HCT116 (cell line): ENCODE results near the gene TEX2. TPM values are rescaled to one million over a fixed set of nuclear protein-coding genes. Genes with fewer than 3 reads are reported as not detected.

Experiments used
- ATAC-seq: fragments of 200-7000 bp; cut with Tn5 transposase; 2 replicates; pipeline ENCODE4 v1.9.1; 2020; ENCODE audit warnings: mild to moderate bottlenecking, moderate library complexity
- BruUV-seq: library from RNA; stranded (reverse); fragments of 400-500 nt; replicated peaks from 2 replicates; lab custom pipeline; 2021; lab: Mats Ljungman, UMichigan
- CTCF ChIA-PET: fragments of 300-600 bp; sonication (Branson Sonifier 250); formaldehyde crosslinking; loops from one replicate; lab custom pipeline; 2021; ENCODE audit warnings: antibody characterized with exemption; lab: Charles Lee
- POLR2A ChIA-PET: fragments of 300-600, 350-600 bp; sonication (Branson Sonifier 250); formaldehyde crosslinking; loops from one replicate; lab custom pipeline; 2021; ENCODE audit warnings: antibody characterized with exemption; lab: Charles Lee
- RAD21 ChIA-PET, 2 experiments: fragments of 300-600 bp; sonication (Branson Sonifier 250); formaldehyde crosslinking; loops; one replicate each; lab custom pipeline; 2023; ENCODE audit warnings: low total read pairs in 2 of 2; ENCODE audit not compliant: uncharacterized antibody in 2 of 2, unreplicated experiment in 2 of 2, low non-redundant PET in 1 of 2; lab: Charles Lee
- DNase-seq: peaks from one replicate; pipeline ENCODE4 v3.0.0-alpha.2; 2010; ENCODE audit warnings: low read depth, low spot score
- H2AFZ ChIP-seq: fragments of 200-600 bp; shearing (Covaris generic), sonication (generic); 2 replicates; pipeline ENCODE4 v1.6.1; 2017; ENCODE audit warnings: low read depth, mixed run types, mixed read lengths, antibody characterized with exemption, low read length; ENCODE audit not compliant: poor library complexity, severe bottlenecking
- H3K27ac ChIP-seq: 2 replicates; pipeline ENCODE4 v1.5.1; 2012; ENCODE audit warnings: low read depth, low read length
- H3K27me3 ChIP-seq: fragments of 200-600 bp; sonication (generic); 2 replicates; pipeline ENCODE4 v1.6.1; 2016; ENCODE audit warnings: mixed run types, low read length, mixed read lengths; ENCODE audit not compliant: insufficient read depth
- H3K36me3 ChIP-seq, 2 experiments: fragments of 200-500 bp in 1 of 2; fragments of 200-600 bp in 1 of 2; sonication (Bioruptor generic) in 1 of 2; sonication (generic) in 1 of 2; 2 replicates each; pipeline versions ENCODE4 v1.5.1 to v1.6.1; 2014 to 2016; ENCODE audit warnings: low read length in 2 of 2, inconsistent platforms in 1 of 2, mixed read lengths in 1 of 2, mixed run types in 1 of 2; ENCODE audit not compliant: insufficient read depth in 2 of 2, control insufficient read depth in 1 of 2
- H3K4me1 ChIP-seq, 2 experiments: fragments of 200-600 bp in 1 of 2; sonication (generic) in 1 of 2; 2 replicates each; pipeline versions ENCODE4 v1.5.1 to v1.6.1; 2012 to 2017; ENCODE audit warnings: low read length in 2 of 2, inconsistent platforms in 1 of 2, mild to moderate bottlenecking in 1 of 2, mixed read lengths in 1 of 2, mixed run types in 1 of 2, moderate library complexity in 1 of 2; ENCODE audit not compliant: insufficient read depth in 2 of 2, control insufficient read depth in 1 of 2
- H3K4me2 ChIP-seq: fragments of 200-600 bp; sonication (generic); 2 replicates; pipeline ENCODE4 v1.6.1; 2017; ENCODE audit warnings: mixed run types, low read length, mixed read lengths
- H3K4me3 ChIP-seq, 2 experiments: fragments of 200-600 bp in 1 of 2; sonication (generic) in 1 of 2; replicated peaks in 1 of 2; 2 replicates each; pipeline ENCODE4 v1.5.1; 2011 to 2016; ENCODE audit warnings: low read length in 2 of 2, control low read depth in 1 of 2, low read depth in 1 of 2, mild to moderate bottlenecking in 1 of 2, mixed read lengths in 1 of 2, mixed run types in 1 of 2
- H3K79me2 ChIP-seq: fragments of 200-600 bp; sonication (generic); 2 replicates; pipeline ENCODE4 v1.6.1; 2017; ENCODE audit warnings: mild to moderate bottlenecking, mixed run types, low read length, moderate library complexity, mixed read lengths; ENCODE audit not compliant: insufficient read depth
- H3K9ac ChIP-seq: fragments of 200-600 bp; sonication (generic); 2 replicates; pipeline ENCODE4 v1.6.1; 2016; ENCODE audit warnings: low read length, mixed read lengths
- H3K9me2 ChIP-seq: fragments of 200-600 bp; sonication (generic), shearing (Covaris generic); 2 replicates; pipeline ENCODE4 v1.6.1; 2017; ENCODE audit warnings: mixed run types, mild to moderate bottlenecking, moderate library complexity; ENCODE audit not compliant: insufficient read depth
- H3K9me3 ChIP-seq, 2 experiments: fragments of 200-500 bp in 1 of 2; fragments of 200-600 bp in 1 of 2; sonication (Bioruptor generic) in 1 of 2; sonication (generic) in 1 of 2; 2 replicates each; pipeline ENCODE4 v1.6.1; 2014 to 2017; ENCODE audit warnings: low read length in 2 of 2, mixed read lengths in 2 of 2, inconsistent platforms in 1 of 2, low read depth in 1 of 2, mild to moderate bottlenecking in 1 of 2, mixed run types in 1 of 2, moderate library complexity in 1 of 2; ENCODE audit not compliant: control insufficient read depth in 1 of 2, insufficient read depth in 1 of 2
- H4K20me1 ChIP-seq: fragments of 200-600 bp; sonication (generic), shearing (Covaris generic); 2 replicates; pipeline ENCODE4 v1.6.1; 2017; ENCODE audit warnings: mixed run types, mild to moderate bottlenecking, moderate library complexity; ENCODE audit not compliant: insufficient read depth
- CTCF ChIP-seq, 3 experiments: fragments of 200-600 bp in 1 of 3; sonication (generic) in 1 of 3; IDR thresholded peaks in 2 of 3; conservative IDR thresholded peaks in 1 of 3; 2 replicates each; pipeline ENCODE4 v1.5.1; 2012 to 2017; ENCODE audit warnings: low read depth in 2 of 3, low read length in 2 of 3, antibody characterized with exemption in 1 of 3, borderline replicate concordance in 1 of 3, control low read depth in 1 of 3, mild to moderate bottlenecking in 1 of 3, mixed read lengths in 1 of 3, mixed run types in 1 of 3, moderate library complexity in 1 of 3; ENCODE audit not compliant: insufficient read depth in 1 of 3
- EZH2 ChIP-seq: fragments of 200-600 bp; sonication (generic); IDR thresholded peaks from 2 replicates; pipeline ENCODE4 v1.6.1; 2017; ENCODE audit warnings: antibody characterized with exemption, mixed run types
- JUND ChIP-seq: IDR thresholded peaks from 2 replicates; pipeline ENCODE4 v1.6.1; 2012
- MAX ChIP-seq: IDR thresholded peaks from 2 replicates; pipeline ENCODE4 v1.6.1; 2012
- POLR2A ChIP-seq: IDR thresholded peaks from 2 replicates; pipeline ENCODE4 v1.7.0; 2011; ENCODE audit warnings: borderline replicate concordance; ENCODE audit not compliant: insufficient read depth, insufficient read length; ENCODE audit errors: extremely low read depth
- YY1 ChIP-seq: IDR thresholded peaks from 2 replicates; pipeline ENCODE4 v1.6.1; 2011; ENCODE audit warnings: low read length, low read depth, moderate library complexity, mild to moderate bottlenecking; ENCODE audit not compliant: insufficient replicate concordance; ENCODE audit errors: extremely low read depth
- ZFX ChIP-seq: fragments of 450-650 bp; IDR thresholded peaks from 2 replicates; pipeline ENCODE4 v1.6.1; 2017
- intact Hi-C: fragments of 100-400 bp; cut with micrococcal nuclease; formaldehyde crosslinking; loops from 2 replicates; pipeline ENCODE4 v1.10.0; 2022
- total RNA-seq: library from RNA; stranded (reverse); gene quantifications from one replicate; pipeline ENCODE4 v1.2.1, GENCODE V29; 2021; ENCODE audit not compliant: unreplicated experiment
- TF ChIP-seq, protein P1 (sequence below): IDR thresholded peaks from 2 replicates; pipeline ENCODE4 v1.6.1; 2012
- TF ChIP-seq, protein P2 (sequence below): IDR thresholded peaks from 2 replicates; pipeline ENCODE4 v1.6.1; 2012; ENCODE audit warnings: low read depth
- TF ChIP-seq, protein P3 (sequence below): IDR thresholded peaks from 2 replicates; pipeline ENCODE4 v1.6.1; 2011; ENCODE audit warnings: mild to moderate bottlenecking, low read length, moderate library complexity; ENCODE audit not compliant: insufficient replicate concordance; ENCODE audit errors: extremely low read depth

TEX2 gene
- total RNA-seq, 1 experiment from 2014 or later: 24.6 TPM

DNA sequence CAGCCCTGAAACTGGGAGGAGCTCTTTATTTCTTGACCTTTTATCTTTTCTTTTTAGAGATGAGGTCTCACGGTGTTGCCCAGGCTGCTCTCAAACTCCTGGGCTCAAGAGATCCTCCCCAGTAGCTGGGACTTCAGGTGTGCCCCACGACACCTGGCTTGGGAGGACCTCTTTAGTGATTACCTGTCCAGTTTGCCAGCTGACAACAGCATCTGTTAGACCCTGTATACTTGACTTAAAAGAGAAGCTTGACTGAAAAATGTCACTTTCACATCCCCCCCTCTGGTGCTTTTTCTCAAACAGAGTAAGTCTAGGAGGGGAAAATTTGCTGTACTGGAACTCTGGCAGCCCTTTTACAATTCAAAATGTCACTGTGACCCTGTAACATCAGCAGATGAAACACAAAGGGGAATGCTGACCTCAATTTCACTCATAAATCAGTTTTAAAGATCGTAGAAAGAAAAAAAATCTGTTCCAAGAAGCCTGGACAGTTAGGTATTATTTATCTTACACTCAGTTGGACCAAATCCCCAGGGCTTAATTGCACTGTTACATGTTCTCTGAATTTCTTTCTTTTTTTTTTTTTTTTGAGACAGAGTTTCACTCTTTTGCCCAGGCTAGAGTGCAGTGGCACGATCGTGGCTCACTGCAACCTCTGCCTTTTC, 131.3 kb downstream of the TEX2 start:
- intact Hi-C loops: loop anchor here (5.0 kb wide), 1 partner anchor 151 kb away; no protein-coding TSS in a partner anchor

More for the DNA sequence above, 131.3 kb downstream of the TEX2 start:
- H4K20me1 ChIP-seq: no peaks in the 10 kb centered on the region
- H3K4me2 ChIP-seq: no peak overlapping the region
- DNase-seq (no peak), ATAC-seq (no peak)
- BruUV-seq: no TSS peak
- peaks cover 11 to 20% of the 10 kb centered on the region in 2 experiments for H3K4me1 ChIP-seq
- no peaks in the 10 kb centered on the region for H3K9me2 ChIP-seq
- H3K9me3 ChIP-seq: no peaks in the 10 kb centered on the region
- no peak overlapping the region for H3K4me3 ChIP-seq
- H2AFZ ChIP-seq: no peak overlapping the region
- ChIA-PET CTCF (interaction anchor here (1.2 to 8.2 kb wide), 6 partner anchors 69 to 224 kb away, joined by 3 to 519 read pairs (median 60); partner anchors contain the start of genes CSHL1 and GH1), RAD21 (interaction anchor here in 1 of 2 experiments (1.6 kb wide), 1 partner anchor 150 kb away, joined by 3 read pairs; no protein-coding TSS in a partner anchor), POLR2A (interaction anchor here (1.2 to 1.5 kb wide), 2 partner anchors 49 to 106 kb away, joined by 3 to 5 read pairs; no protein-coding TSS in a partner anchor)
- no peaks in the 10 kb centered on the region for H3K36me3 ChIP-seq
- no peaks in the 10 kb centered on the region for H3K27me3 ChIP-seq
- TF ChIP-seq ZFX: no peak
- TF ChIP-seq YY1: no peak
- no peak for TF ChIP-seq POLR2A
- no peak for TF ChIP-seq CTCF (IDR thresholded peaks at IDR 0.05 in 2 of 3, conservative IDR thresholded peaks at IDR 0.05 in 1 of 3; ENCODE audit: borderline replicate concordance in 1 of 3, insufficient read depth in 1 of 3, low read depth in 2 of 3, low read length in 2 of 3)
- TF ChIP-seq JUND: no peak
- no peak for TF ChIP-seq MAX
- TF ChIP-seq EZH2: no peak
- TF ChIP-seq, protein P1, sequence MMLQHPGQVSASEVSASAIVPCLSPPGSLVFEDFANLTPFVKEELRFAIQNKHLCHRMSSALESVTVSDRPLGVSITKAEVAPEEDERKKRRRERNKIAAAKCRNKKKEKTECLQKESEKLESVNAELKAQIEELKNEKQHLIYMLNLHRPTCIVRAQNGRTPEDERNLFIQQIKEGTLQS: no peak
- TF ChIP-seq, protein P2, sequence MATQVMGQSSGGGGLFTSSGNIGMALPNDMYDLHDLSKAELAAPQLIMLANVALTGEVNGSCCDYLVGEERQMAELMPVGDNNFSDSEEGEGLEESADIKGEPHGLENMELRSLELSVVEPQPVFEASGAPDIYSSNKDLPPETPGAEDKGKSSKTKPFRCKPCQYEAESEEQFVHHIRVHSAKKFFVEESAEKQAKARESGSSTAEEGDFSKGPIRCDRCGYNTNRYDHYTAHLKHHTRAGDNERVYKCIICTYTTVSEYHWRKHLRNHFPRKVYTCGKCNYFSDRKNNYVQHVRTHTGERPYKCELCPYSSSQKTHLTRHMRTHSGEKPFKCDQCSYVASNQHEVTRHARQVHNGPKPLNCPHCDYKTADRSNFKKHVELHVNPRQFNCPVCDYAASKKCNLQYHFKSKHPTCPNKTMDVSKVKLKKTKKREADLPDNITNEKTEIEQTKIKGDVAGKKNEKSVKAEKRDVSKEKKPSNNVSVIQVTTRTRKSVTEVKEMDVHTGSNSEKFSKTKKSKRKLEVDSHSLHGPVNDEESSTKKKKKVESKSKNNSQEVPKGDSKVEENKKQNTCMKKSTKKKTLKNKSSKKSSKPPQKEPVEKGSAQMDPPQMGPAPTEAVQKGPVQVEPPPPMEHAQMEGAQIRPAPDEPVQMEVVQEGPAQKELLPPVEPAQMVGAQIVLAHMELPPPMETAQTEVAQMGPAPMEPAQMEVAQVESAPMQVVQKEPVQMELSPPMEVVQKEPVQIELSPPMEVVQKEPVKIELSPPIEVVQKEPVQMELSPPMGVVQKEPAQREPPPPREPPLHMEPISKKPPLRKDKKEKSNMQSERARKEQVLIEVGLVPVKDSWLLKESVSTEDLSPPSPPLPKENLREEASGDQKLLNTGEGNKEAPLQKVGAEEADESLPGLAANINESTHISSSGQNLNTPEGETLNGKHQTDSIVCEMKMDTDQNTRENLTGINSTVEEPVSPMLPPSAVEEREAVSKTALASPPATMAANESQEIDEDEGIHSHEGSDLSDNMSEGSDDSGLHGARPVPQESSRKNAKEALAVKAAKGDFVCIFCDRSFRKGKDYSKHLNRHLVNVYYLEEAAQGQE: no peak
- TF ChIP-seq, protein P3, sequence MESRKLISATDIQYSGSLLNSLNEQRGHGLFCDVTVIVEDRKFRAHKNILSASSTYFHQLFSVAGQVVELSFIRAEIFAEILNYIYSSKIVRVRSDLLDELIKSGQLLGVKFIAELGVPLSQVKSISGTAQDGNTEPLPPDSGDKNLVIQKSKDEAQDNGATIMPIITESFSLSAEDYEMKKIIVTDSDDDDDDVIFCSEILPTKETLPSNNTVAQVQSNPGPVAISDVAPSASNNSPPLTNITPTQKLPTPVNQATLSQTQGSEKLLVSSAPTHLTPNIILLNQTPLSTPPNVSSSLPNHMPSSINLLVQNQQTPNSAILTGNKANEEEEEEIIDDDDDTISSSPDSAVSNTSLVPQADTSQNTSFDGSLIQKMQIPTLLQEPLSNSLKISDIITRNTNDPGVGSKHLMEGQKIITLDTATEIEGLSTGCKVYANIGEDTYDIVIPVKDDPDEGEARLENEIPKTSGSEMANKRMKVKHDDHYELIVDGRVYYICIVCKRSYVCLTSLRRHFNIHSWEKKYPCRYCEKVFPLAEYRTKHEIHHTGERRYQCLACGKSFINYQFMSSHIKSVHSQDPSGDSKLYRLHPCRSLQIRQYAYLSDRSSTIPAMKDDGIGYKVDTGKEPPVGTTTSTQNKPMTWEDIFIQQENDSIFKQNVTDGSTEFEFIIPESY: no peak
- TF ChIP-seq, all 23 proteins: peak for 0
- Histone ChIP-seq H3K9ac (no peak overlapping the region), H3K79me2 (peaks cover 21% of the 10 kb centered on the region), H3K27ac (no peak overlapping the region)
